BJ (cell line): ENCODE results near the gene PNPLA7. TPM values are rescaled to one million over a fixed set of nuclear protein-coding genes. Genes with fewer than 3 reads are reported as not detected.

Experiments
- CTCF ChIA-PET: fragments of 350-600 bp; formaldehyde crosslinking; extraction: SDS; loops from one replicate; lab custom pipeline; 2021; ENCODE audit warnings: antibody characterized with exemption, inconsistent platforms; lab: Yijun Ruan, JAX
- POLR2A ChIA-PET: fragments of 300-600 bp; sonication (Branson Sonifier 250); formaldehyde crosslinking; extraction: SDS; loops from one replicate; lab custom pipeline; 2021; ENCODE audit warnings: antibody characterized with exemption; lab: Charles Lee
- DNase-seq: peaks from one replicate; pipeline ENCODE4 v3.0.0-alpha.2; 2011; ENCODE audit warnings: low read depth
- H3K27me3 ChIP-seq: 2 replicates; pipeline ENCODE4 v1.6.0; 2011; ENCODE audit warnings: low read length; ENCODE audit not compliant: control insufficient read depth, insufficient read depth
- H3K36me3 ChIP-seq: 2 replicates; pipeline ENCODE4 v1.5.1; 2011; ENCODE audit warnings: low read length; ENCODE audit not compliant: control insufficient read depth, insufficient read depth
- H3K4me3 ChIP-seq: 2 replicates; pipeline ENCODE4 v1.5.1; 2011; ENCODE audit warnings: low read depth, mild to moderate bottlenecking, control low read depth, low read length
- CTCF ChIP-seq: IDR thresholded peaks from 2 replicates; pipeline ENCODE4 v1.5.1; 2011; ENCODE audit warnings: low read depth, mild to moderate bottlenecking, control low read depth, inconsistent platforms, low read length, moderate library complexity; ENCODE audit not compliant: insufficient read depth
- polyA plus RNA-seq: library from polyadenylated mRNA; depleted of rRNA; stranded (reverse); fragments of >200 nt; gene quantifications from 2 replicates; pipeline ENCODE4 v1.2.3, GENCODE V29; 2011

Gene PNPLA7
- polyA plus RNA-seq, 1 experiment = 0.63 TPM

GRCh38 chr9:137500666-137501397, 49.4 kb downstream of the PNPLA7 start:
- no peaks in the 10 kb centered on the region for H3K36me3 ChIP-seq
- TF ChIP-seq CTCF = no peak
- no peak overlapping the region for H3K4me3 ChIP-seq
- DNase-seq = no peak
- H3K27me3 ChIP-seq = no peaks in the 10 kb centered on the region
- ChIA-PET POLR2A (no interaction called here), CTCF (interaction anchor here (0.7 kb wide), 1 partner anchor 57 kb away, joined by 3 read pairs; no protein-coding TSS in a partner anchor)

- CTCF ChIA-PET = interaction anchor here (0.7 kb wide), 1 partner anchor 56 kb away, joined by 3 read pairs; no protein-coding TSS in a partner anchor
- Histone ChIP-seq H3K36me3 (no peaks in the 10 kb centered on the region), H3K4me3 (no peak overlapping the region), H3K27me3 (no peaks in the 10 kb centered on the region)
- no peak for DNase-seq
- no peak for TF ChIP-seq CTCF
- POLR2A ChIA-PET = no interaction called here
Observed at GRCh38 chr9:137499858-137500661, 50.1 kb downstream of the PNPLA7 start.

- no peak for DNase-seq
- no peak overlapping the region for H3K4me3 ChIP-seq
- H3K36me3 ChIP-seq = no peaks in the 10 kb centered on the region
- no peaks in the 10 kb centered on the region for H3K27me3 ChIP-seq
- TF ChIP-seq CTCF = no peak
- CTCF ChIA-PET = no interaction called here
- POLR2A ChIA-PET = no interaction called here
Observed at GRCh38 chr9:137499416-137499815, 50.8 kb downstream of the PNPLA7 start.

GRCh38 chr9:137498720-137499150, 51.5 kb downstream of the PNPLA7 start:
- no peak for DNase-seq
- H3K27me3 ChIP-seq = no peaks in the 10 kb centered on the region
- ChIA-PET POLR2A (no interaction called here), CTCF (interaction anchor here (0.7 kb wide), 1 partner anchor 57 kb away, joined by 3 read pairs; no protein-coding TSS in a partner anchor)
- H3K4me3 ChIP-seq = no peak overlapping the region
- no peaks in the 10 kb centered on the region for H3K36me3 ChIP-seq
- no peak for TF ChIP-seq CTCF
